K562 (cell line): ENCODE measurements around the gene GLP2R. TPM values are rescaled to one million over a fixed set of nuclear protein-coding genes. Genes with fewer than 3 reads are reported as not detected.

Experiments
- ATAC-seq: fragments of 200-7000 bp; cut with Tn5 transposase; 3 replicates; pipeline ENCODE4 v1.9.1; 2020; ENCODE audit warnings: moderate library complexity
- Bru-seq: library from RNA; stranded (reverse); fragments of 400-500 nt; gene quantifications from one replicate; lab custom pipeline; 2021; lab: Mats Ljungman, UMichigan
- BruChase-seq, 2 experiments: library from RNA; stranded (reverse); fragments of 400-500 nt; gene quantifications; one replicate each; lab custom pipeline; 2021; lab: Mats Ljungman, UMichigan
- BruUV-seq: library from RNA; stranded (reverse); fragments of 400-500 nt; replicated peaks from 2 replicates; lab custom pipeline; 2021; lab: Mats Ljungman, UMichigan
- CTCF ChIA-PET: fragments of 300-600 bp; formaldehyde crosslinking; extraction: SDS; loops from one replicate; lab custom pipeline; 2021; ENCODE audit warnings: low intra/inter-chr PET ratio; lab: Yijun Ruan, JAX
- POLR2A ChIA-PET: fragments of 300-600, 350-650 bp; sonication (Branson Sonifier 250); formaldehyde crosslinking; extraction: SDS; loops from one replicate; lab custom pipeline; 2021; ENCODE audit warnings: antibody characterized with exemption, inconsistent platforms; lab: Yijun Ruan, JAX
- DNase-seq, 4 experiments: peaks; one replicate each; pipeline versions ENCODE4 v3.0.0 to v3.0.0-alpha.2; 2011 to 2018; ENCODE audit warnings: low spot score in 3 of 4, mixed read lengths in 3 of 4; ENCODE audit errors: extremely low read depth in 1 of 4
- FAIRE-seq: peaks from 2 replicates; lab custom pipeline; 2011; peaks lifted over from hg19 to GRCh38; lab: Jason Lieb, UNC
- H2AFZ ChIP-seq: 2 replicates; pipeline ENCODE4 v1.6.0; 2011; ENCODE audit warnings: low read depth, low read length, control low read depth, inconsistent platforms
- H3K27ac ChIP-seq: fragments of 200-600 bp; 3 replicates; pipeline ENCODE4 v1.8.0; 2011; ENCODE audit warnings: low read depth, mild to moderate bottlenecking, control low read depth, inconsistent platforms, low read length, moderate library complexity, mixed read lengths; ENCODE audit errors: extremely low read depth
- H3K27me3 ChIP-seq, 2 experiments: fragments of 300-600 bp in 1 of 2; 2 replicates in 1 of 2; 3 replicates in 1 of 2; pipeline versions ENCODE4 v1.6.0 to v1.8.0; 2011; ENCODE audit warnings: inconsistent platforms in 2 of 2, low read length in 2 of 2, mild to moderate bottlenecking in 1 of 2, mixed read lengths in 1 of 2, moderate library complexity in 1 of 2; ENCODE audit not compliant: control insufficient read depth in 2 of 2, insufficient read depth in 2 of 2
- H3K36me3 ChIP-seq: fragments of 300-600 bp; 3 replicates; pipeline ENCODE4 v1.8.0; 2011; ENCODE audit warnings: mild to moderate bottlenecking, low read length, inconsistent platforms; ENCODE audit not compliant: control insufficient read depth, insufficient read depth
- H3K4me1 ChIP-seq, 2 experiments: fragments of 200-600 bp in 1 of 2; replicated peaks in 1 of 2; 2 replicates in 1 of 2; 3 replicates in 1 of 2; pipeline versions ENCODE4 v1.5.1 to v1.8.0; 2011; ENCODE audit warnings: inconsistent platforms in 2 of 2, low read length in 2 of 2, mild to moderate bottlenecking in 1 of 2, mixed read lengths in 1 of 2, moderate library complexity in 1 of 2; ENCODE audit not compliant: control insufficient read depth in 2 of 2, insufficient read depth in 2 of 2
- H3K4me2 ChIP-seq: 2 replicates; pipeline ENCODE4 v1.6.1; 2011; ENCODE audit warnings: low read length, control low read depth, inconsistent platforms, mixed read lengths; ENCODE audit not compliant: insufficient read depth
- H3K4me3 ChIP-seq: fragments of 200-600 bp; sonication (generic), shearing (Covaris generic); 2 replicates; pipeline ENCODE4 v1.5.1; 2016; ENCODE audit warnings: control low read depth, inconsistent platforms
- H3K79me2 ChIP-seq: fragments of 200-600 bp; 3 replicates; pipeline ENCODE4 v1.8.0; 2011; ENCODE audit warnings: low read length, inconsistent platforms; ENCODE audit not compliant: control insufficient read depth, insufficient read depth
- H3K9ac ChIP-seq, 2 experiments: 2 replicates each; pipeline versions ENCODE4 v1.6.0 to v1.6.1; 2011; ENCODE audit warnings: low read depth in 2 of 2, low read length in 2 of 2, control low read depth in 1 of 2, inconsistent platforms in 1 of 2, mild to moderate bottlenecking in 1 of 2, mixed read lengths in 1 of 2; ENCODE audit not compliant: insufficient read depth in 1 of 2
- H3K9me1 ChIP-seq: one replicate; pipeline ENCODE4 v1.6.0; 2011; ENCODE audit warnings: inconsistent platforms, mild to moderate bottlenecking, low read length, moderate library complexity; ENCODE audit not compliant: control insufficient read depth, insufficient read depth
- H3K9me3 ChIP-seq: replicated peaks from 2 replicates; pipeline ENCODE4 v1.5.1; 2011; ENCODE audit warnings: low read depth, low read length, inconsistent platforms; ENCODE audit not compliant: control insufficient read depth, insufficient read depth
- H4K20me1 ChIP-seq: replicated peaks from 2 replicates; pipeline ENCODE4 v1.6.1; 2011; ENCODE audit warnings: low read length, inconsistent platforms, mixed read lengths; ENCODE audit not compliant: control insufficient read depth, insufficient read depth
- CBX5 ChIP-seq: IDR thresholded peaks from 2 replicates; pipeline ENCODE4 v1.6.1; 2014; ENCODE audit warnings: low read depth, borderline replicate concordance
- CEBPB ChIP-seq: fragments of 450-650 bp; IDR thresholded peaks from 2 replicates; pipeline ENCODE4 v1.6.1; 2016; ENCODE audit warnings: missing genetic modification characterization, missing compliant biosample characterization
- E2F1 ChIP-seq: sonication (generic); formaldehyde crosslinking; IDR thresholded peaks from 2 replicates; pipeline ENCODE4 v1.8.1; 2023; ENCODE audit warnings: mild to moderate bottlenecking, missing genetic modification reagents, moderate library complexity
- ETV6 ChIP-seq, 3 experiments: fragments of 150-350 bp in 1 of 3; sonication (generic) in 1 of 3; formaldehyde crosslinking in 1 of 3; IDR thresholded peaks; 2 replicates each; pipeline versions ENCODE4 v1.6.1 to v1.8.0; 2014 to 2022; ENCODE audit warnings: borderline replicate concordance in 2 of 3, low read depth in 2 of 3, antibody characterized with exemption in 1 of 3, low read length in 1 of 3, mild to moderate bottlenecking in 1 of 3, missing genetic modification reagents in 1 of 3
- MCM7 ChIP-seq, 2 experiments: fragments of 450-650 bp; IDR thresholded peaks; 2 replicates each; pipeline ENCODE4 v1.6.1; 2016 to 2018
- PHTF2 ChIP-seq: fragments of 250-450 bp; sonication (Bioruptor Pico); IDR thresholded peaks from 2 replicates; pipeline ENCODE4 v1.5.0; 2021; ENCODE audit warnings: mild to moderate bottlenecking
- RBM14 ChIP-seq: fragments of 200-400 bp; formaldehyde crosslinking; IDR thresholded peaks from 2 replicates; pipeline ENCODE4 v1.6.1; 2018; ENCODE audit warnings: low read depth, mild to moderate bottlenecking, low read length, moderate library complexity, borderline replicate concordance; ENCODE audit not compliant: insufficient read depth
- SRF ChIP-seq, 2 experiments: fragments of 250-450, 450-650 bp in 1 of 2; sonication (Bioruptor Pico) in 1 of 2; sonication (generic) in 1 of 2; formaldehyde crosslinking; IDR thresholded peaks; 2 replicates each; pipeline versions ENCODE4 v1.5.0 to v1.5.1; 2020 to 2022; ENCODE audit warnings: mild to moderate bottlenecking in 1 of 2, missing genetic modification reagents in 1 of 2
- VEZF1 ChIP-seq: fragments of 200-800 bp; sonication (Bioruptor generic); IDR thresholded peaks from 2 replicates; pipeline ENCODE4 v1.6.1; 2017; ENCODE audit warnings: missing genetic modification characterization, missing compliant biosample characterization
- WGBS: fragments of 100-300 bp; shearing (Covaris generic); methylation state at CpG from one replicate; pipeline ENCODE4 v1.1.6; 2016; ENCODE audit warnings: low coverage, mixed read lengths; ENCODE audit not compliant: insufficient coverage; ENCODE audit errors: missing lambda C conversion rate; 5-methylcytosine and 5-hydroxymethylcytosine counted together
- in situ Hi-C: fragments of 300-500 bp; cut with MboI; formaldehyde crosslinking; loops from 4 replicates; pipeline ENCODE4 v1.15.0; 2018; ENCODE audit warnings: inconsistent platforms, mixed read lengths
- intact Hi-C: fragments of 100-400 bp; cut with micrococcal nuclease; formaldehyde crosslinking; loops from 2 replicates; pipeline ENCODE4 v1.14.2; 2022
- long read RNA-seq, 3 experiments: library from polyadenylated mRNA in 2 of 3; library from RNA in 1 of 3; unstranded in 2 of 3; stranded (forward) in 1 of 3; transcript quantifications; one replicate each; pipeline ENCODE4 v2.0.0, GENCODE V29; 2019 to 2022
- polyA minus RNA-seq, 3 experiments: library from RNA; depleted of rRNA, polyadenylated mRNA; stranded (reverse); fragments of >200 nt; gene quantifications; 2 replicates each; pipeline ENCODE4 v1.2.3, GENCODE V29; 2011
- polyA plus RNA-seq, 8 experiments: library from polyadenylated mRNA; depleted of rRNA in 4 of 8; stranded (reverse) in 5 of 8; unstranded in 3 of 8; fragments of >200 nt; fragmentation: Nextera tagmentation in 2 of 8; fragmentation: Illumina TruSeq in 1 of 8; extraction: Ambion mirVana in 2 of 8; extraction: Trizol in 1 of 8; gene quantifications; 2 replicates each; pipeline versions ENCODE4 v1.2.1 to v1.2.3, GENCODE V29; 2011 to 2014; ENCODE audit warnings: inconsistent platforms in 1 of 8, missing spikeins in 1 of 8
- total RNA-seq, 7 experiments: library from RNA; depleted of rRNA in 6 of 7; stranded (reverse); fragments of >200 nt in 6 of 7; fragmentation: Illumina TruSeq in 2 of 7; extraction: Trizol in 2 of 7; gene quantifications; 2 replicates each; pipeline versions ENCODE4 v1.2.1 to v1.2.3, GENCODE V29; 2011 to 2021; ENCODE audit warnings: low replicate concordance in 1 of 7

The GLP2R gene
- total RNA-seq (2011; cell fraction: chromatin; rRNA removed; ENCODE audit: low replicate concordance), result not detected in 2 replicates
- total RNA-seq (2011; cell fraction: nucleolus; rRNA removed), result not detected in 2 replicates
- not detected in 2 replicates for total RNA-seq (2011; cell fraction: nucleoplasm; rRNA removed)
- total RNA-seq (2014; rRNA removed), result not detected in 2 replicates
- not detected in 2 replicates for total RNA-seq (2014; rRNA removed; fragmentation: Illumina TruSeq; extraction: Trizol)
- total RNA-seq (2015; rRNA removed; fragmentation: Illumina TruSeq; extraction: Trizol), result not detected in 2 replicates
- not detected in 2 replicates for total RNA-seq (2021)
- polyA plus RNA-seq (2011; rRNA removed), result not detected in 2 replicates
- not detected in 2 replicates for polyA plus RNA-seq (2011; cell fraction: cytosol; rRNA removed)
- not detected in 2 replicates for polyA plus RNA-seq (2011; cell fraction: nucleus; rRNA removed)
- not detected in 2 replicates for polyA plus RNA-seq (2012)
- polyA plus RNA-seq (2014; fragmentation: Illumina TruSeq; extraction: Trizol), result not detected in 2 replicates
- polyA plus RNA-seq (2014; fragmentation: Nextera tagmentation; extraction: Ambion mirVana), result not detected
- not detected in 2 replicates for polyA plus RNA-seq (2014; rRNA removed)
- not detected in 2 replicates for polyA minus RNA-seq (2011; rRNA and poly(A)+ RNA removed)
- 0.46 and 1.9 TPM in 2 replicates for polyA minus RNA-seq (2011; cell fraction: cytosol; rRNA and poly(A)+ RNA removed)
- 0.13 TPM in 1 of 2 replicates, not detected in the other for polyA minus RNA-seq (2011; cell fraction: nucleus; rRNA and poly(A)+ RNA removed)
- Bru-seq, nascent RNA, result not detected
- BruChase-seq, experiment 1, labeled RNA remaining after a 2-hour chase, result percentile 1 among the genes with signal in this experiment
- BruChase-seq, experiment 2, labeled RNA remaining after a 6-hour chase, result percentile 2 among the genes with signal in this experiment
- long read RNA-seq, experiment 1, result 0 reads
- long read RNA-seq, experiment 2, result 0 reads
- long read RNA-seq, experiment 3, result 0 reads

- no peaks in the 10 kb centered on the region for H3K4me1 ChIP-seq
- H3K9me1 ChIP-seq, result no peaks in the 10 kb centered on the region
- H3K27me3 ChIP-seq, result no peaks in the 10 kb centered on the region; a peak in 1 of 5 replicates
- no peak within 1 kb of the TSS for H3K4me2 ChIP-seq
- ATAC-seq (no peak), FAIRE-seq (no peak), DNase-seq (no peak)
- WGBS, result 0% methylated on average over 3 of the region's 21 CpGs
- POLR2A ChIA-PET, result no interaction called here
- intact Hi-C loops (no loop called here), in situ Hi-C loops (no loop called here)
- H3K36me3 ChIP-seq, result no peaks in the 10 kb centered on the region
- no peak within 1 kb of the TSS for H2AFZ ChIP-seq
- no peak within 1 kb of the TSS for H3K27ac ChIP-seq
- TF ChIP-seq RBM14 (no peak), CEBPB (no peak), PHTF2 (CRISPR knock-in tag) (no peak), ETV6 (IDR thresholded peaks at IDR 0.05; ENCODE audit: borderline replicate concordance in 1 of 2, low read depth in 2 of 2, low read length in 1 of 2) (no peak), ETV6 (CRISPR knock-in tag; IDR thresholded peaks at IDR 0.05; ENCODE audit: borderline replicate concordance) (no peak), CBX5 (no peak), E2F1 (CRISPR knock-in tag) (no peak), MCM7 (IDR thresholded peaks at IDR 0.05) (no peak), SRF (CRISPR knock-in tag; IDR thresholded peaks at IDR 0.05) (no peak), VEZF1 (no peak)
- no peak within 1 kb of the TSS for H3K4me3 ChIP-seq
- BruUV-seq, result no TSS peak
- H4K20me1 ChIP-seq, result no peaks in the 10 kb centered on the region
- CTCF ChIA-PET, result no interaction called here
- no peak within 1 kb of the TSS for H3K9ac ChIP-seq
- no peaks in the 10 kb centered on the region for H3K9me3 ChIP-seq
- no peaks in the 10 kb centered on the region for H3K79me2 ChIP-seq
Measured at GRCh38 chr17:9825641-9826150, at the start of gene GLP2R. Gene GLP2R, plus strand, starts transcription at chr17:9825924. Its CDS starts 140 bp downstream, at chr17:9826064.
